GM21619 (cell line): ENCODE measurements around the gene DLX3.
A peak's percentile ranks its signal among the peaks of the same experiment; 100 is the strongest.

ENCODE experiments used
- ATAC-seq: cut with Tn5 transposase; IDR thresholded peaks from one replicate; pipeline ENCODE4 v1.9.1; 2021; ENCODE audit not compliant: unreplicated experiment

The DLX3 gene

DNA sequence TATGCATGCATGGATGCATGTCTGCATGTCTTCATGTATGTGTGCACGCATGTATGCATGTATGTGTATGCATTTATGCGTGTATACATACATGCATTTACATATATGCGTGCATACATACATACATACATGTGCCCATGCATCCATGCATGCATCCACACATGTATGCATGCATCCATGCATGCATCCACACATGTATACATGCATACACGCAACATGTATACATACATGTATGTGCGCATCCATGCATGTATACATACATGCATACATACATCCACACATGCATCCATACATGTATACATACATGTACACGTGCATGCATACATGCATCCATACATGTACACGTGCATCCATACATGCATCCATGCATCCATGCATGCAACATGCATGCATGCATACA is 29.8 kb upstream of the DLX3 start:
- no peak for ATAC-seq

GRCh38 chr17:50023520-50023919 is 28.5 kb upstream of the DLX3 start:
- ATAC-seq, result no peak

DNA sequence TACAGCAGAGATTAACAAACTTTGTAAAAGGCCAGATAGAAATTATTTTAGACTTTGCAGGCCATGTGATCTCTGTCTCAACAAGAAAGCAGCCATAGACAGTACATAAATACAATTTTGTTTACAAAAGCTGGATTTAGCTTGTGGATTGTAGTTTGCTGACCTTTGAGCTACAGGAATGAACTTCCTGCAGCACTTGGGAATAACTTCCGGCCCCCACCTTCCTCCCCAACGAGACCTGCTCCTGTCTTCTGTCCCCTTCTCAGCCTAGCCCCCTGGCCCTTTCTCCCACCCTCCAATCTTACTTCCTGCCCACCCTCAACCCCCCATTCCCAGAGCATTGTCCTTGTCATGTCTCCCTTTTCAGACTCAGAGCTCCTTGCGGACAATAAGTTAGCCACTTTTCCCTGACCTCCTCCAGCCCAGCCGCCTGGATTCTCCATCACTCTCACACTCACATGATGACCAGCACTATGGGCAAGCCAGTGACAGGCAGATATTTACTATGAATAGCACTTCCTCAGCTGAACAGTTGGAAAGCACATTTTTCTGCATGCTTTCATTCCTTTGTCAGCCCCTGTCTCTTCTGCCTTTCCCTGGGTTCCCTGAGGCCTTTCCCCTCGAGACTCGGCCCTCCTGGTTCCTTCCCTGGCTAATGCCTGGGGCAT is 27.6 kb upstream of the DLX3 start:
- no peak for ATAC-seq

DNA sequence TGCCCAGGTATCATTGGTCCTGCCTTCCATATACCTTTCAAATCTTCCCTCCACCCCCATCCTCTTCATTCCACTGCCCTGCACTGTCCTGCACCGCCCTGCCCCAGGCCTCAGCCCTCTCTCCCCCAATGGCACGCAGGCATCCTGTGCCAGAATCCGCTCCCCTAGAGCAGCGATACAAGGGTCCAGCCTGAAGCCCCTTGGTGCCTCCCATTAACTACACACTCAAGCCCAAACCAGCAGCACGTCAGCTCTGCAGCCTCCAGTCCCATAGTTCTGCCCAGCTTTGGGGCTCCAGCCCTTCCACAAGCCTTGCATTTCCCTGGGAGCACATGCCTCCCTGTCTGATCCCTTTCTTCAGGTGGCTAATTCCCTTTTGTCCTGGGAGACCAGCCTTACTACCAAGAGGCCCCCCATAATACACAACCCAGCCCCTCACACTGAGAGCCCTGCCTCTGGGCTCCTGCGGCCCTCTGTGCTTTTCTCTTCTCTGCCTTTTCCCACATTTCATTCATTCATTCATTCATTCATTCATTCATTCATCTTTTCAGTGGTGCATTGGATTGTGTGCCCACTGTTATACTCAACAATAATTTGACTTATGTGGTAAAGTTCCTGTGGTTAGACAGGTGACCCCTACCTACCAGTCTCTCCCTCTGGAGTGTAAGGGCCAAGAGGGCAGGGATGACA is 26.8 kb upstream of the DLX3 start:
- no peak for ATAC-seq

GRCh38 chr17:50020841-50021599 is 26.0 kb upstream of the DLX3 start:
- ATAC-seq, result no peak

DNA sequence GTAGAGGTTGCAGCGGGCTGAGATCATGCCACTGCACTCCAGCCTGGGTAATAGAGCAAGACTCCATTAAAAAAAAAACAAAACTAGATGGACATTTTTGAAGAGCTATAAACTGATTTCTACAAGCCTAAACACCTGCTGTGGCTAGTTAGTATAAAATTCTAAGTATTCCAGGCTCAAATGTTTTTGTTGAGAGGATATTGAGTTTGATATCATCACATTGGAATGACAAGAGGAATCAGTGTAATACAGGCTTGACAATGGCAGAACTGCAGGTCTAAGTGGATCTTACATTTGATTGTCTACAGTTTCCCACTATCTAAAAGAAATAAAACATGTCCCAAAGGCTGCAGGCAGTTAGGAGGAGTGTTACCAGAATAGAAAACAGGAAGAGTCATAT is 23.9 kb upstream of the DLX3 start:
- no peak for ATAC-seq

DNA sequence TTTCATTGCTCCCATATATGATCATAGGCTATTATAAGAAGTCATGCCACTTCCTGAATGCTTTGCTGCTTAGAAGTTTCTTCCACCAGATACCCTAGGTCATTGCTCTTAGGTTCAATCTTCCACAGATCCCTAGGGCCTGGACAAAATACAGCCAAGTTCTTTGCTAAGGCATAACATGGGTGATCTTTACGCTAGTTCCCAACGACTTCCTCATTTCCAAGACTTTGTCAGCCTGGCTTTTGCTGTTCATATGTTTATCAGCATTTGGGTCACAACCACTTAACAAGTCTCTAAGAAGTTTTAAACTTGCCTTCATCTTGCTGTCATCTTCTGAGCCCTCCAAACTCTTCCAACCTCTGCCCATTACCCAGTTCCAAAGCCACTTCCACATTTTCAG is 20.1 kb upstream of the DLX3 start:
- ATAC-seq, result no peak

DNA sequence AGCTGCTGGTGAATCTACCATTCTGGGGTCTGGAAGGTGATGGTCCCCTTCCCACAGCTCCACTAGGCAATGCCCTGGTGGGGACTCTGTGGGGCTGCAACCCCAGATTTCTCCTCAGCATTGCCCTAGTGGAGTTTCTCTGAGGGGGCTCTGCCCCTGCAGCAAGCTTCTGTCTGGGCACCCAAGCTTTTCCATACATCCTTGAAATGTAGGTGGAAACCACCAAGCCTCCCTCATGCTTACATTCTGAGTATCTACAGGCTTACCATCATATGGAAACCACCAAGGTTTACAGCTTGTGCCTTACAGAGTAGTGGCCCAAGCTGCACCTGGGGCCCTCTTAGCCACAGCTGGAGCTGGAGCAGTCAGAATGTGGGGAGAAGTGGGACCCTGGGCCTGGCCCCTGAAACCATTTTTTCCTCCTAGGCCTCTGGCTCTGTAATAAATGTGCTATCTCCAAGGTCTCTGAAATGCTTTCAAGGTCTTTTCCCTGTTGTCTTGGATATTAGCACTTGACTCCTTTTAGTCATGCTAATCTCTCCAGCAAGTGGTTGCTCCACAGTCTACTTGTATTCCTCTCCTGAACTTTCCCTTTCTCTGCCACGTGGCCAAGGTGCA is 19.6 kb upstream of the DLX3 start:
- no peak for ATAC-seq

DNA sequence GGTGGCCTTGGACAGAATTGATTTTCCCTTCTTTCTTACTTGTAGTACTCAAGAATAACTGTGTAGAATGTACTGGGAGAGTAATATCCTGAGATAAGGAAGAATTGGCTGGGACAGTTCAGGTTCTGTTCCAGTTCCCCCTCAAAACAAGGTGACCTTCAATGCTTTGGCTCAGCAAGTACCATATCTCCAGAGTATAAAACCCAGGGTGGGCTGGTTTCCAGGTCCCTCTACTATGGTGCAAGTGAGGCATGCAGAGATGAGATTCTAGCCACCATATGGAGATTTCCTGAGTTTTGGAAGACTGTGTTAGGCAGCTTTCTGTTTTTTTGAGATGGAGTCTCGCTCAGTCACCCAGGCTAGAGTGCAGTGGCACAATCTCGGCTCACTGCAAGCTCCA is 18.1 kb upstream of the DLX3 start:
- no peak for ATAC-seq

DNA sequence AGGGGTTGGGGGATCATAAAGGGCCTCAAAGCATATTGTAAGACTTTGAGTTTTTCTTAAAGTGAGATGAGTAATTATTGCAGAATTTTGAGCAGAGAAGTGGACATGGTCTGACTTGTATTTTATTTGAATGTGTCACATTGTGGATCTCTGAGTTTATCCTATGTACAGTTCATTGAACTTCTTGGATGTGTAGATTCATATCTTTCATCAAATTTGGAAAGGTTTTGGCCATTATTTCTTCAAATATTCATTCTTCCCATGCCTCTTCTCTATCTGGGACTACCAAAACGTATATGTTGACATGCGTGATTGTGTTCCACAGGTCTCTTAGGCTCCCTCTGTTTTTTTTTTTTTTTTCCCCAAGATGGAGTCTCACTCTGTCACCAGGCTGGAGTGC is 14.3 kb upstream of the DLX3 start:
- ATAC-seq, result no peak

DNA sequence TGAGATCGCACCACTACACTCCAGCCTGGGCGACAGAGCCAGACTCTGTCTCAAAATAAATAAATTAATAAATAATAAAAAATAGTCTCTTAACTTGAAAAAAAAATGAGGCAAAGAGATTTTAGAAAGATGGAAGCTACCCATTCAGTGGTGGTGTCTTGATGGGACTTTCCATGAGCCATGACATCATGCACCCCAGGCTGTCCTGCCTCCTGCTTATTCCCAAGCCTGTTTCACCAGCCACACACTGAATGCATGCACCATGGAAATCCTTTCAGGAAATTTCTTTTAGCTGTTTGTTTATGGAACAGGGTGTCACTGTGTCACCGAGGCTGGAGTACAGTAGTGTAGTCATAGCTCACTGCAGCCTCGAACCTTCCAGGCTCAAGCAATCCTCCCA is 8.9 kb upstream of the DLX3 start:
- no peak for ATAC-seq

DNA sequence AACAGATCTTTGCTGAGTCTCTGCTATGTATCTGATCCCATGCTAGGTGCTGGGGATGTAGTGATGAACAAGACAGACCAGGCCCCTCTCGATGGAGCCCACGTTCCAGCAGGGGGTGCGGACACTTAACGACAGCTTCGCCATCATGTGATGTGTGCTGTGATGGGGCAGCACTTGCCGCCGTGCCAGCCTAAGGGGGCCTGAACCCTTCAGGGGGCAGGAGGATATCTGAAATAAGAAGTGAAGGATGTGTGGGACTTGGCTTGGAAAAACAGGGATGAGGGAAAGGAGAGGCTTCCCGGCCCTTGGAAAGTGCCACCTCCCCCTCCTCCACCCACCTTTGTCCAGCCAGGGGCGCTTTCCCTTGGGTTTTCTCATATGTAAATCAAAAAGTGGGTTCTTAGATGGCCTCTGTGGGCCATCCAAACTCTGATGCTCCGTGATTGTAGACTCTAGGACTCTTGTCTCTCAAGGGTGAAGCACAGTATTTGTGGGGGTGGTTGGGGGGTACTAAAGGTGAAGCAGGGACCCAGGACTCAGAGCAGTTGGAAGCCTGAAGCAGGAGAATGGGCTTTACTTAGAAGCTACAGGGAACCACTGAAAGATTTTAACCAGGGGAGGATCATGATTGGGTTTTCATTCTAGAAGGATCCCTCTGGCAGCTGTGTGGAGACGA is 4.0 kb upstream of the DLX3 start:
- ATAC-seq, result no peak

GRCh38 chr17:49997773-49998703 is 3.0 kb upstream of the DLX3 start:
- ATAC-seq, result peak; percentile 77

DNA sequence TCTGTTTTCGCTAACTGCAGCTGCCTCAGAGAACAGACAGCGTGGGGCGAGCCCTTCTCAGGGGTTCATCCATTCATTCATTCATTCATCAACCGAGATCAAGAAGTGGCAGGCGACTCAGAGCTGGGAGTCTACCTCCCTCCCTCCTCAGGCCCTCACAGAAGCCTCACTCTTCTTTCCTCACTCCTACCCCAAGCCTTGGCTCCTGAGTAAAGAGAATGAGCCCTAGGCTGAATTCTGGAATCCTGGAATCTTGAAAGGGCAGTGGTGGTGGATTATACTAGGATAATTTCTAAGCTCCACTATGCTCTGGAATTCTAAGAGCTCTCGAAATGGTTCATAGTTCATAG is 2.3 kb upstream of the DLX3 start:
- no peak for ATAC-seq

GRCh38 chr17:49996495-49997300 is 1.7 kb upstream of the DLX3 start:
- ATAC-seq, result no peak

- no peak for ATAC-seq
These were observed 1.1 kb upstream of the DLX3 start for GRCh38 chr17:49996121-49996494.

DNA sequence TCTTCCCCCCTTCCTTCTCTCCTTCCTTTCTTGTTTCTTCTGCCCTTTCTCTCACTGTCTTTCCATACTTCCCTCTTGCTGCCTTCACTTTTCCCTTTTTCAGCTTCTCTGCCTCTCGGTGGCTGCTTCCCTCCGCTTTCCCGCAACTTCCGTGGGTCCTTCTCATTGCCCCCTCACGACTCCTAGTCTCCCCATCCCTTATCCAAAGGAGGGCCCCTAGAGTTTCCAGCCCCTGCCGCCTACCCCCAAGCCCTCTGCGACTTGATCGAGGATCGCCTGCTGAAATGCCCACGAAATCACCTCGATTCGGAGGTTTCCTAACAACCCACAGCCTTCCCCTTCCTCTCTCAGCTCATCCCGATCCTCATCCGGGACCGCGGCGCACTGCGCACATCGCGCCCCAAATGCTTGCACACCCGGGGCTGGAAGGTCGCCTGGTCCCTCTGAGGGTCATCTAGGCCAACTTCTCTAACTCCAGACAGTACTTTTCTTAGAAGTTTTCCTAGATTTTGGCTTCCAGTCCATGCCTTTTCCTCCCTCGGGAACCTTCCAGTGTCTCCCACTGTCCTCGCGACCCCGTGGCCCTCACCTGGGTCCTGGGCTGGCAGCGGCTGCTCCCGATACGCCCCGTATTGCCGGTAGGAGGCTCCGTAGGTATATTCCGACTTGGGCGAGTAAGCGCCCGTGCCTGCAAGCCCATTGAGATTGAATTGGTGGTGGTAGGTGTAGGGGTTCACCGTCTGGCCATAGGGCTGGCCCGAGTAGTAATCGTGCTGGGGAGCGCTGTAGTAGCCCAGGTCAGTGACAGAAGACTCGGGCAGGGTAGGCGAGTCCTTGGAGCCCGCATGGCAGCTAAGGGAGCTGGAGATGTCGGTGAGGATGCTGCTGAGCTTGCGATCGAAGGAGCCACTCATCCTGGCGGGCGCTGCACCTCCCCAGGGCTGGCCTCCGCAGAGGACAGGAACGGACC is 654 bp downstream of the DLX3 start:
- no peak for ATAC-seq

- ATAC-seq, result no peak
These were observed 1.5 kb downstream of the DLX3 start for GRCh38 chr17:49993423-49994060.
